HG02852 (cell line): ENCODE results near the gene ZDHHC9.

ENCODE experiments used
- ATAC-seq: cut with Tn5 transposase; IDR thresholded peaks from one replicate; pipeline ENCODE4 v1.9.1; 2021; ENCODE audit warnings: mild to moderate bottlenecking, moderate library complexity; ENCODE audit not compliant: unreplicated experiment

Gene ZDHHC9

GRCh38 chrX:129823115-129823514 is 20.6 kb downstream of the ZDHHC9 start:
- peak; percentile 74 for ATAC-seq

DNA sequence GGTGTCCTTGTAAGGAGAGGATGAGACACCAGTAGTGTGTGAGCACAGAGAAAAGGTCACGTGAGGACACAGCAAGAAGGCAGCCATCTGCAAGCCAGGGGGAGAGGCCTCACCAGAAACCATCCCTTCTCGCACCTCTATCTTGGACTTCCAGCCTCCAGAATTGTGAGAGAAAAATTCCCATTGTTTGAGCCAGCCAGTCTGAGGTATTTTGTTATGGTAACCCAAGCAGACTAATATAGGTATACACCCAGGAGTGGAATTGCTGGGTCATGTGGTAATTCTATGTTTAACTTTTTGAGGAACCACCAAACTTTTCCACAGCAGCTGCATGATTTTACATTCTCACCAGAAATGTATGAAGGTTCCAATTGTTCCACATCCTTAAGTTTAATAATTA is 25.6 kb downstream of the ZDHHC9 start:
- ATAC-seq, result no peak

- ATAC-seq, result no peak
Measured at GRCh38 chrX:129813662-129814368, 29.9 kb downstream of the ZDHHC9 start.

GRCh38 chrX:129808829-129809796 is 34.6 kb downstream of the ZDHHC9 start:
- ATAC-seq, result no peak

DNA sequence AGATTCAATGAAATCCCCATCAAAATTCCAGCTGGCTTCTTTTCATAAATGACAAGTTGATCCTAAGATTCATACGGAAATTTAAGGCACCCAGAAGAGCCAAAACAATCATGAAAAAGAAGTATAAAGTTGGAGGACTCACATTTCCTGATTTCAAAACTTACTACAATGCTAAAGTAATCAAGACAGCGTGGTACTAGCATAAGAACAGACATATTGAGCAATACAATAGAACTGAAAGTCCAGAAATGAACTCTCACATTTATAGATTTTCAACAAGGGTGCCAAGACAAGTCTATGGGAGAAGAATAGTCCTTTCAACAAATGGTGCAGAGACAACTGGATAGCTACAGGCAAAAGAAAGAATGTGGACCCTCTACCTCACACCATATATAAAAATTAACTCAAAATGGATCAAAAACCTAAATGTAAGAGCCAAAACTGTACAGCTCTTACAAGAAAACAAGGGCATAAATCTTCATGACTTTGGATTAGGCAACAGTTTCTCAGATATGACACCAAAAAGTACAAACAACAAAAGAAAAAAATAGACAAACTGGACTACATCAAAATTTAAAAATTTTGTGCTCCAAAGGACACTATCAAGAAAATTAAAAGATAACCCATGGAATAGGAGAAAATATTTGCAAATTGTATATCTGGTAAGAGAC is 35.4 kb downstream of the ZDHHC9 start:
- no peak for ATAC-seq

DNA sequence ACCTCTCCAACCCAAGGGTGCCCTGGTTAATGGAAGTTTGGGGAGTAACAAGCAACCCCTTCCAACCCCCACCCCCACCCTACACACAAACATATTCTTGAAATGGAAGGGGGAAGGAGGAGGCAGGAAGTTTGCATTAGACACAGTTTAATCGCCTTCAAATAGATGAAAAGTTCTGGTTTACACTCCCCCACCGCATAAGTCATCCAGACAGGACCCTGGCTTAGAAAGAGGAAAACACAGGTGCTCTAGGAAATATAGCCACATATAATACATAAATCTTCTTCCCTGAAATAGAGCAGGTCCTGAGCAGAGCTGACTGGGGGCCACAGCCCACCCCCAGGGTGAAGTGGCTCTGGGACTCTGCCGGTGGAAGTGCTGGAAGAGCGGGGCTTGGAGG is 38.9 kb downstream of the ZDHHC9 start:
- ATAC-seq, result no peak

DNA sequence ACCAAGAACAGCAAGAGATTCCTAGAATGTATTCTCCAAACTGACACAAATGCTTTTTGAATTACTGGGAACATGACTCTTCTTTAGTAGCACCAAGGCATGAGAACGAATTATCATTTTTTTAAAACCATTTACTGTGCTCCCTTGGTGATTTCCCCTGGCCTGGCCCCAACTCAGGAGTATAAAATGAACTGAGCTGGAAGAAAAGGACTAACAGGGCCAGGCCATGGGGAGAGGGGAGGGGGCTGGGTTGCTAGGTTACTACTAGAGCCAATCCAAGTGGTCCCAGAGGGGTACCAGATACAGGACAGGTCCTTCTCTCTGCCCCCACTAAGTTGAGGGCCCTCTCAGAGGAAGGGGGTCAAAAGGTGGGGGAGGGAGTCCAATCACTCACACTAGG is 40.8 kb downstream of the ZDHHC9 start:
- no peak for ATAC-seq

DNA sequence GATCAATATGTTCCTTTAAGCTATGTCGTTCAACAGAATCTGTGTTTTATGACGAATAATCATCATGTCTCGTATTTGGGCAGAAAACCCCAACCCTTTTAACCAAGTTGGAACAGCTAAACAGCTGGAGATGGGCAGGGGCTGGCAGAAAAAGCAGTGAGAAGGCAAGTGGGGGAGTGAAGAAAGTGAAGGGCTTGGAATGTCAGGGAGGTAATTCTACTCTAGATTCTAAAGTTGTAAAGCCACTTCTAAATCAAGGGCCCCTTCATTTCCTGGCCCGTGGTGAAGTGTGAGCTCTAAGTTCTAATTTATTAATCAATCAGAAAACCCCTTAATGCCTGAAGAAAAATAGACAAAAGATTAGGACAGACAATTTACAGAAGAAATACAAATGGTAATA is 43.5 kb downstream of the ZDHHC9 start:
- no peak for ATAC-seq

DNA sequence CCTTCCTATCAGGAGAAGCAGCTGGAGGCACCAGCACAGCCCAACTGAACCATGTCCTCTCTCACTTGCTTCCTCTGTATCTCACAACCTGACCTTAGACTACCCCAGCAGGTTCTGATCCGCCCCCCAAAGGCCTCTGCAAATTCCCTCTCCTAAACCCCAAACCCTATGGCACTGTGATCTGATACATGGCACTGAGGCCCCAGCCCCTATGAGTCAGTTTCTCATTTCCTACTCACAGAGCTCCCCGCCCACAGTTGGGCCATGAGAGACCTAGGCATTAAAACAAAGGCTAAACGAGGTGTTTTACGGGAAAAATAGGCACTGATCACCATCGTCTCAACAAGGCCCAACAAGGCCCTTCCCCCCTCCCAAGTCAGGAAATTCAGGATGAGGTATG is 44.8 kb downstream of the ZDHHC9 start:
- no peak for ATAC-seq

- no peak for ATAC-seq
Measured at GRCh38 chrX:129798456-129798855, 45.2 kb downstream of the ZDHHC9 start.

GRCh38 chrX:129797251-129797906 is 46.3 kb downstream of the ZDHHC9 start:
- no peak for ATAC-seq

GRCh38 chrX:129795584-129795983 is 48.1 kb downstream of the ZDHHC9 start:
- ATAC-seq, result no peak

DNA sequence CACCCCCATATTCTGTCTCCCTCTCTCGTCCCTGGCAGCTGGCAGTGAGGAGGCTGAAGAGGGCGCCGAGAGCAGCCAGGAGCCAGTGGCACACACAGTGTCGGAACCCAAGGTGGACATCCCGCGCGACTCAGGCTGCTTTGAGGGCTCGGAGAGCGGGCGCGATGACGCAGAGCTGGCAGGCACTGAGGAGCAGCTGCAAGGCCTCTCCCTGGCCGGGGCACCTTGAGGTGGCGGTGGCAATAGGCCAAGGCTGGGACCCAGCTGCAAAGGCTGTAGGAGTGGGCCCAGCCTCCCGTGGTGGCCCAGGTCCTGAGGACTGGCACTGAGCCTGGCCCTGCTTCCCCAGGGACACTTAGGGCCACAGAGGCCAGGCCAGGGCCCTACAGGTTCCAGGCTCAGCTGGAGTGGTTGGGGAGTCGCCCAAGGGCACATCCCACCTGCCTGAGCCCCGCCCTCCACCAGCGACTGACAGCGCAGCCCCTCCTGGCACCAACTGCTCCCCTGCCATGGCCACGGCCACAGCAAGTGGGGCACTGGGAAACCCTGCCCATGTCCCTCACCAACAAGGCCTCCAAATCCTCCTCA is 50.0 kb downstream of the ZDHHC9 start:
- ATAC-seq, result no peak

GRCh38 chrX:129792586-129793291 is 50.9 kb downstream of the ZDHHC9 start:
- ATAC-seq, result no peak

- no peak for ATAC-seq
Measured at GRCh38 chrX:129791961-129792570, 51.6 kb downstream of the ZDHHC9 start.

DNA sequence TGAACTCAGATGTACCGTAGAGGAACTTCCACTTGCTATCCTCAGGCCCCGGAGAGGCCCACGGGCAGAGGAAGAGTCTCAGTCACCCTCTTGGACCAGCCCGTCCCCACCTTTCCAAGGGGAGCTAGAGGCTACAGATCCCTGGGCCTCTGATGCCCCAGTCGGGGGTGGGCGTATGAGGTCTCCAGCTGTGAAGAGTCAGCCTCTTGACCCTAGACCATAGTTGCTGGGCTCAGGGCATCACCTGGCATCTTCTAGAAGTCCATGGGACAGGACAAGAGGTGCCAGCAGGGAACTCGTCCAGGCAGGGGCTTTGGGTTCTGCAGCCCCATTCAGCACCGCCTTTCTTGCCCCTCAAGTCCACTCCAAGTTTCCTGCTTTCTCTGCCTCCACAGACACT is 52.4 kb downstream of the ZDHHC9 start:
- no peak for ATAC-seq

- no peak for ATAC-seq
Measured at GRCh38 chrX:129790808-129791207, 52.9 kb downstream of the ZDHHC9 start.

DNA sequence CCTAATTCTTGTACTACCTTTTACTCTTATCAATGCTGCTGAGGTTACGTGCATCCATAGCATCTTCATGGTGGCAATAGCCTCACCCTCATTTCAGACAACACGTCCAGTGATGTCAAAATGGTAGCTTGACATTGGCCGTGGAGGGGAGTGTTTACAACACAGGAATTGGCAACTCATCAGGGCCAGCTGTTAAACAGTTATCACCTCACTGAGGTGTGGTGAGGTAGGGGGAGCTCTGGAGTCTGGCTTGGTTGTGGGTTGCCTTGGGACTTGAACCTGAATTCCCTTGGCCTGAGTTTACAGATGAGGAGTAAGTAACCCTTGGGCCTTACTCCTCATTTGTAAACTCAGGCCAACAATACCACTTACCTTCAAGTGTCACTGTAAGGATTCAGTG is 53.5 kb downstream of the ZDHHC9 start:
- ATAC-seq, result no peak

- no peak for ATAC-seq
Measured at GRCh38 chrX:129788527-129788926, 55.2 kb downstream of the ZDHHC9 start.
